Measurements from ENCODE around the gene GNPDA2.
"Not testable (repeated sequence)": the region's sequence is repeated elsewhere in the genome, so short reads cannot be mapped to it uniquely, and the experiment has no call there.

Gene GNPDA2

GRCh38 chr4:44726038-44726871 lies at the start of gene GNPDA2:
GNPDA2 (minus strand) TSS chr4:44726556; CDS start chr4:44722207, 4,349 bp downstream.
- DNase-seq = peak; percentile 93

- DNase-seq = no peak
These were observed 46.0 kb upstream of the GNPDA2 start for GRCh38 chr4:44772340-44772739.

GRCh38 chr4:44771789-44772188 lies 45.4 kb upstream of the GNPDA2 start:
- DNase-seq = no peak

GRCh38 chr4:44766453-44766852 lies 40.1 kb upstream of the GNPDA2 start:
- DNase-seq = no peak

- no peak for DNase-seq
These were observed 38.8 kb upstream of the GNPDA2 start for GRCh38 chr4:44765116-44765515.

- DNase-seq = no peak
These were observed 35.0 kb upstream of the GNPDA2 start for GRCh38 chr4:44761306-44761705.

- DNase-seq = peak; percentile 78
These were observed 34.0 kb upstream of the GNPDA2 start for GRCh38 chr4:44760142-44760898.

GRCh38 chr4:44756559-44756958 lies 30.2 kb upstream of the GNPDA2 start:
- DNase-seq = no peak

- DNase-seq = no peak
These were observed 13.8 kb upstream of the GNPDA2 start for GRCh38 chr4:44740201-44740600.

GRCh38 chr4:44738615-44739014 lies 12.3 kb upstream of the GNPDA2 start:
- DNase-seq = peak; percentile 57

- DNase-seq = peak; percentile 4
These were observed 10.5 kb upstream of the GNPDA2 start for GRCh38 chr4:44736900-44737299.

- DNase-seq = not testable (repeated sequence)
These were observed 2.3 kb upstream of the GNPDA2 start for GRCh38 chr4:44728694-44729093.

- DNase-seq = no peak
These were observed 1.1 kb upstream of the GNPDA2 start for GRCh38 chr4:44727471-44727870.

GRCh38 chr4:44725726-44726037 lies 674 bp downstream of the GNPDA2 start:
- DNase-seq = no peak

- no peak for DNase-seq
These were observed 1.2 kb downstream of the GNPDA2 start for GRCh38 chr4:44725166-44725565.

GRCh38 chr4:44722001-44722400 lies 4.4 kb downstream of the GNPDA2 start:
- no peak for DNase-seq

- DNase-seq = no peak
These were observed 6.0 kb downstream of the GNPDA2 start for GRCh38 chr4:44720371-44720770.

- peak; percentile 46 for DNase-seq
These were observed 9.8 kb downstream of the GNPDA2 start for GRCh38 chr4:44716597-44716996.

- DNase-seq = peak; percentile 7
These were observed 13.2 kb downstream of the GNPDA2 start for GRCh38 chr4:44713125-44713524.

GRCh38 chr4:44704673-44705072 lies 21.7 kb downstream of the GNPDA2 start:
- no peak for DNase-seq

- no peak for DNase-seq
These were observed 25.3 kb downstream of the GNPDA2 start for GRCh38 chr4:44701037-44701436.

- DNase-seq = no peak
These were observed 25.9 kb downstream of the GNPDA2 start for GRCh38 chr4:44700427-44700826.

- no peak for DNase-seq
These were observed 41.7 kb downstream of the GNPDA2 start for GRCh38 chr4:44684648-44685047.

- DNase-seq = peak; percentile 30
These were observed 47.3 kb downstream of the GNPDA2 start for GRCh38 chr4:44679060-44679459.
